Right lobe of liver (tissue), 6 donors: ENCODE measurements around the gene MYBPC3. TPM values are rescaled to one million over a fixed set of nuclear protein-coding genes. Genes with fewer than 3 reads are reported as not detected.

Experiments
- ATAC-seq, 4 donors: fragments of 200-7000 bp; cut with Tn5 transposase; one replicate each; pipeline ENCODE4 v1.9.1; 2020; ENCODE audit warnings: mild to moderate bottlenecking in 4 of 4, moderate library complexity in 4 of 4
- DNase-seq, 3 donors: peaks; one replicate each; pipeline ENCODE4 v3.0.0-alpha.2; 2020
- H3K27ac ChIP-seq, 3 donors: fragments of 200-600 bp; one replicate each; pipeline ENCODE4 v1.8.0; 2022
- H3K27me3 ChIP-seq, 2 donors: fragments of 200-600 bp; one replicate each; pipeline ENCODE4 v1.8.0; 2022
- H3K36me3 ChIP-seq, 4 donors: fragments of 200-600 bp; sonication (generic) in 1 of 4; one replicate each; pipeline versions ENCODE4 v1.5.1 to v1.8.0; 2017 to 2022; ENCODE audit warnings: control low read depth in 1 of 4
- H3K4me1 ChIP-seq, 4 donors: fragments of 200-600 bp; sonication (generic) in 1 of 4; one replicate each; pipeline versions ENCODE4 v1.5.1 to v1.8.0; 2017 to 2022; ENCODE audit warnings: control low read depth in 1 of 4
- H3K4me3 ChIP-seq, 3 donors: fragments of 200-600 bp; one replicate each; pipeline ENCODE4 v1.8.0; 2022
- H3K9me3 ChIP-seq, 4 donors: fragments of 200-600 bp; sonication (generic) in 1 of 4; one replicate each; pipeline versions ENCODE4 v1.5.1 to v1.8.0; 2017 to 2022; ENCODE audit warnings: control low read depth in 1 of 4
- POLR2A ChIP-seq: fragments of 450-650 bp; IDR thresholded peaks from one replicate; pipeline ENCODE4 v1.6.1; 2017; ENCODE audit warnings: antibody characterized with exemption, mild to moderate bottlenecking
- WGBS: methylation state at CpG from one replicate; pipeline ENCODE4 v1.1.6; 2018; ENCODE audit warnings: low coverage, low lambda C conversion rate; ENCODE audit not compliant: insufficient coverage; ENCODE audit errors: missing lambda C conversion rate; 5-methylcytosine and 5-hydroxymethylcytosine counted together
- intact Hi-C, 2 donors: fragments of 100-400 bp; cut with DNase I; formaldehyde crosslinking; loops; one replicate each; pipeline versions ENCODE4 v1.11.2 to v1.14.1; 2022
- total RNA-seq, 6 experiments: library from RNA; depleted of rRNA in 2 of 6; stranded (reverse); fragments of >200 nt in 2 of 6; fragmentation: NEBNext Ultra II Directional in 3 of 6; extraction: Animal tissue kit (Norgen Biotek cat#: 25700) in 3 of 6; gene quantifications; one replicate each; pipeline versions ENCODE4 v1.1.0 to v1.2.4, GENCODE V29; 2016 to 2023
- TF ChIP-seq, protein P1 (sequence below), 4 donors: fragments of 200-600 bp in 3 of 4; fragments of 450-650 bp in 1 of 4; IDR thresholded peaks; one replicate each; pipeline versions ENCODE4 v1.5.1 to v1.8.0; 2016 to 2022; ENCODE audit warnings: antibody characterized with exemption in 4 of 4, mild to moderate bottlenecking in 2 of 4
- donor health status: DM: no; HTN: yes; CAD: no.
- donor health status: DM: no; HTN: no; CAD: no.
- donor health status: DM: no; HTN: no; CAD: no.
- donor health status: DM: no; HTN: yes; CAD: no.
- donor health status: DM: no; HTN: yes; CAD: no.

Gene MYBPC3
- total RNA-seq, 6 experiments from 2014 or later: 0.04 to 0.24 (median 0.13) TPM; not detected in 1

DNA sequence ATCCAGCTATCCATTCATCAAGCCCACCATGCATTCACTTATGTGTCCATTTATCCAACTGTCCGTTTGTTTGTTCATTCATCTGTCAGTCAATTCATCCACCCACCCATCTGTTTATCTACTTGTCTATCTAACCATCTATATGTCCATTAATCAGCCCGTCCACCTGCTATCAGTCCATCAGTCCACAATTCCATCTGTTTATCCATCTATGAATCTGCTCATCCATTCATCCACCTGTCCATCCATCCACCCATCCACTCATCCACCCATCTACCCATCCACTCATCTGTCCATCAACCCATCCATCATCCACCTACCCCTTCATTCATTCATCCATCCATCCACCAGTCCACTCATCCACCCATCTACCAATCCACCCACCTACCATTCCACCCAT, 26.8 kb upstream of the MYBPC3 start:
- Histone ChIP-seq H3K4me3 (no peak overlapping the region), H3K36me3 (no peaks in the 10 kb centered on the region), H3K4me1 (no peaks in the 10 kb centered on the region), H3K9me3 (no peaks in the 10 kb centered on the region), H3K27ac (no peak overlapping the region), H3K27me3 (no peaks in the 10 kb centered on the region)
- no peak for DNase-seq
- intact Hi-C loops: loop anchor here (5.0 to 10.0 kb wide), 2 partner anchors 45 to 73 kb away; partner anchors contain the start of gene PSMC3 (in 1 of the 2)
- 64% methylated on average over 2 of the region's 2 CpGs for WGBS
- ATAC-seq: no peak
- TF ChIP-seq, protein P1, sequence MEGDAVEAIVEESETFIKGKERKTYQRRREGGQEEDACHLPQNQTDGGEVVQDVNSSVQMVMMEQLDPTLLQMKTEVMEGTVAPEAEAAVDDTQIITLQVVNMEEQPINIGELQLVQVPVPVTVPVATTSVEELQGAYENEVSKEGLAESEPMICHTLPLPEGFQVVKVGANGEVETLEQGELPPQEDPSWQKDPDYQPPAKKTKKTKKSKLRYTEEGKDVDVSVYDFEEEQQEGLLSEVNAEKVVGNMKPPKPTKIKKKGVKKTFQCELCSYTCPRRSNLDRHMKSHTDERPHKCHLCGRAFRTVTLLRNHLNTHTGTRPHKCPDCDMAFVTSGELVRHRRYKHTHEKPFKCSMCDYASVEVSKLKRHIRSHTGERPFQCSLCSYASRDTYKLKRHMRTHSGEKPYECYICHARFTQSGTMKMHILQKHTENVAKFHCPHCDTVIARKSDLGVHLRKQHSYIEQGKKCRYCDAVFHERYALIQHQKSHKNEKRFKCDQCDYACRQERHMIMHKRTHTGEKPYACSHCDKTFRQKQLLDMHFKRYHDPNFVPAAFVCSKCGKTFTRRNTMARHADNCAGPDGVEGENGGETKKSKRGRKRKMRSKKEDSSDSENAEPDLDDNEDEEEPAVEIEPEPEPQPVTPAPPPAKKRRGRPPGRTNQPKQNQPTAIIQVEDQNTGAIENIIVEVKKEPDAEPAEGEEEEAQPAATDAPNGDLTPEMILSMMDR (IDR thresholded peaks at IDR 0.05): no peak
- no peak for TF ChIP-seq POLR2A

- no peaks in the 10 kb centered on the region for H3K36me3 ChIP-seq
- no peaks in the 10 kb centered on the region for H3K27me3 ChIP-seq
- peaks cover 0 to 2% (median 0%) of the 10 kb centered on the region in 4 donors for H3K4me1 ChIP-seq
- DNase-seq (no peak), ATAC-seq (no peak)
- no peak overlapping the region for H3K4me3 ChIP-seq
- TF ChIP-seq, protein P1 (IDR thresholded peaks at IDR 0.05): no peak
- TF ChIP-seq POLR2A: no peak
- intact Hi-C loops: loop anchor here (5.0 to 10.0 kb wide), 2 partner anchors 46 to 73 kb away; partner anchors contain the start of gene PSMC3 (in 1 of the 2)
- no peaks in the 10 kb centered on the region for H3K9me3 ChIP-seq
- peak overlapping the region in 2 of 3 donors; percentile 63 to 69 for H3K27ac ChIP-seq
These were observed 26.3 kb upstream of the MYBPC3 start for GRCh38 chr11:47378836-47379170.

DNA sequence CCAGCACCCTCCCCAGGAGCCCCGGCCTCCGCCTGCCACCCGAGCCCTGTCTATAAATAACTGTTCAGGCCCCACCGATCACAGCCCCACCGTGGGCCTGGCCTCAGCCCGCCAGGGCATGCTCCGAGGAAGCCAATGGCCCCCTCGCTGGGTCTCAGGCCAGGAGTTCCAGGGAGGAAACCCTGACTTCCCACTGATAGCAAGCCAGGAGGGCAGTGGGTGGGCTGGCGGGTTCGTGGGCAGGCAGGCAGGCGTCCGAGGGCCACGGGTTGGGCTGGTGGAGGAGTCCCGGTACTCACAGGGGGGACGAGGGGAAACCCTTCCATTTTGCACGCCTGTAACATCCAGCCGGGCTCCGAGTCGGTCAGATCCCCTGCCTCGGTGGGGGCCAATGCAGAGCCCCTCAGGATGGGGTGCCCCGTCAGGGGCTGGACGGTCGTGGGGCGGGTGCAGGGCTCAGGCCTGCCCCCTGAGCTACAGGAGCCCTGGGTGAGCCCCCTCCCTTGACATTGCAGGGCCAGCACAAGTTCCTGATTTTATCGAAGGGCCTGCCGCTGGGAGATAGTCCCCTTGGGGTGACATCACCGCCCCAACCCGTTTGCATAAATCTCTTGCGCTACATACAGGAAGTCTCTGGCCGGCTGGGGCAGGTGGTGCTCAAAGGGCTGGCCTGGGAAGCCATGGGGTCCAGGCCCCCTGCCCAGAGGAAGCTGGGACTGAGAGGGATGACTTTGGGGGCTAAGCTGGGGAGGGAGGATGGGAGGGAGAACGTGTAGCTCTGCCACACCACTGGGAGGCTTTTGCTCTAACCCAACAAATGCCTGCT, 25.7 kb upstream of the MYBPC3 start, which contains the start of gene SPI1:
Gene SPI1 (minus strand): TSS at position 538 of the 826 bp plus-strand sequence. CDS start 194 bp downstream, at position 344.
- DNase-seq (peak in 2 of 3 donors; percentile 74 to 81), ATAC-seq (peak; percentile 40 to 57 (median 46))
- TF ChIP-seq, protein P1 (IDR thresholded peaks at IDR 0.05): no peak
- peak; percentile 51 for TF ChIP-seq POLR2A
- 77% methylated on average over 7 of the region's 31 CpGs for WGBS
- intact Hi-C loops: loop anchor here (5.0 to 10.0 kb wide), 2 partner anchors 47 to 74 kb away; partner anchors contain the start of gene PSMC3 (in 1 of the 2)
- peak within 1 kb of the TSS; percentile 21 to 44 (median 22) for H3K4me3 ChIP-seq
- peak within 1 kb of the TSS; percentile 44 to 80 (median 69) for H3K27ac ChIP-seq
- no peaks in the 10 kb centered on the region for H3K9me3 ChIP-seq
- no peaks in the 10 kb centered on the region for H3K36me3 ChIP-seq
- H3K4me1 ChIP-seq: peaks cover 0 to 2% (median 0%) of the 10 kb centered on the region in 4 donors
- no peaks in the 10 kb centered on the region for H3K27me3 ChIP-seq

DNA sequence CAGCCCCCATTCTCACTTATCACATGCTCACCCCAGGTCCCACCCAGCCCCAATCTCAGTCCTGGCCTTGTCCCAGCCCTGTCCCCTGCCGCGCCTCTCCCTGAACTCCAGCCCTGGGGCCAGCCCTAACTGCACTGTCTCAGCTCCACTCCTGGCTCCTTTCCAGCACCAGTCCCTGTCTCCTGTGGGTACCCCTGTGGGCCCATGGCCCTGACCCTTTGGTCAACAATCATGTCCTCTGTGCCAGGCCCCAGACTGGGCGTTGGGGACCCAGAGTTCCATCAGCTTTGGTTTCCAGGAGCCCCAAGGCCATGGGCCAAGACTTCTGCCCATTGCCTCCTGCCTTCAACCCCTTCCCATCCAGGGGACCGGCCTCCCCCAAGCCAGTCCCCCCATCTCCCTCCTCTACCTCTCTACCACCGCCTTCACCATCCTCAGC, 25.1 kb upstream of the MYBPC3 start:
- intact Hi-C loops: loop anchor here (5.0 to 10.0 kb wide), 2 partner anchors 47 to 75 kb away; partner anchors contain the start of gene PSMC3 (in 1 of the 2)
- TF ChIP-seq, protein P1 (IDR thresholded peaks at IDR 0.05): no peak
- no peak for TF ChIP-seq POLR2A

More for the DNA sequence above, 25.1 kb upstream of the MYBPC3 start:
- ATAC-seq (peak; percentile 5 to 32 (median 16)), DNase-seq (peak in 1 of 3 donors; percentile 65)
- Histone ChIP-seq H3K27me3 (no peaks in the 10 kb centered on the region), H3K4me1 (peaks cover 0 to 2% (median 0%) of the 10 kb centered on the region in 4 donors), H3K9me3 (no peaks in the 10 kb centered on the region), H3K4me3 (peak overlapping the region; percentile 21 to 44 (median 22)), H3K36me3 (no peaks in the 10 kb centered on the region), H3K27ac (peak overlapping the region; percentile 44 to 80 (median 69))
- 62% methylated on average over 4 of the region's 5 CpGs for WGBS
